ENCODE measurements around the gene FUT1. TPM values are rescaled to one million over a fixed set of nuclear protein-coding genes. Genes with fewer than 3 reads are reported as not detected.
A peak's percentile ranks its signal among the peaks of the same experiment; 100 is the strongest.

FUT1 gene
- total RNA-seq, 1 donor: under 0.01 TPM

GRCh38 chr19:48713864-48714755, 38.3 kb downstream of the FUT1 start:
- peak; percentile 99 for DNase-seq (ENCODE audit: low read depth)
- peak overlapping the region; percentile 81 for H3K4me3 ChIP-seq (ENCODE audit: low read depth, low read length)
- no peak for TF ChIP-seq CTCF (IDR thresholded peaks at IDR 0.05; ENCODE audit: insufficient read depth, low read length)

GRCh38 chr19:48713041-48713863, 39.2 kb downstream of the FUT1 start:
- DNase-seq (ENCODE audit: low read depth): no peak
- TF ChIP-seq CTCF (IDR thresholded peaks at IDR 0.05; ENCODE audit: insufficient read depth, low read length): peak; percentile 42
- peak overlapping the region; percentile 81 for H3K4me3 ChIP-seq (ENCODE audit: low read depth, low read length)

GRCh38 chr19:48711106-48711662, 41.3 kb downstream of the FUT1 start:
- no peak for DNase-seq (ENCODE audit: low read depth)
- no peak overlapping the region for H3K4me3 ChIP-seq (ENCODE audit: low read depth, low read length)
- TF ChIP-seq CTCF (IDR thresholded peaks at IDR 0.05; ENCODE audit: insufficient read depth, low read length): no peak

GRCh38 chr19:48708471-48708870, 44.0 kb downstream of the FUT1 start:
- TF ChIP-seq CTCF (IDR thresholded peaks at IDR 0.05; ENCODE audit: insufficient read depth, low read length): no peak
- DNase-seq (ENCODE audit: low read depth): no peak

GRCh38 chr19:48705431-48705830, 47.0 kb downstream of the FUT1 start:
- DNase-seq (ENCODE audit: low read depth): no peak
- no peak for TF ChIP-seq CTCF (IDR thresholded peaks at IDR 0.05; ENCODE audit: insufficient read depth, low read length)
- no peak overlapping the region for H3K4me3 ChIP-seq (ENCODE audit: low read depth, low read length)

More at GRCh38 chr19:48708471-48708870, 44.0 kb downstream of the FUT1 start:
- no peak overlapping the region for H3K4me3 ChIP-seq (ENCODE audit: low read depth, low read length)

GRCh38 chr19:48703316-48703715, 49.1 kb downstream of the FUT1 start:
- DNase-seq (ENCODE audit: low read depth): no peak
- no peak for TF ChIP-seq CTCF (IDR thresholded peaks at IDR 0.05; ENCODE audit: insufficient read depth, low read length)
- H3K4me3 ChIP-seq (ENCODE audit: low read depth, low read length): no peak overlapping the region
